ENCODE results near the gene CIB1.
A peak's percentile ranks its signal among the peaks of the same experiment; 100 is the strongest.
"Not testable (repeated sequence)": the region's sequence is repeated elsewhere in the genome, so short reads cannot be mapped to it uniquely, and the experiment has no call there.

The CIB1 gene

DNA sequence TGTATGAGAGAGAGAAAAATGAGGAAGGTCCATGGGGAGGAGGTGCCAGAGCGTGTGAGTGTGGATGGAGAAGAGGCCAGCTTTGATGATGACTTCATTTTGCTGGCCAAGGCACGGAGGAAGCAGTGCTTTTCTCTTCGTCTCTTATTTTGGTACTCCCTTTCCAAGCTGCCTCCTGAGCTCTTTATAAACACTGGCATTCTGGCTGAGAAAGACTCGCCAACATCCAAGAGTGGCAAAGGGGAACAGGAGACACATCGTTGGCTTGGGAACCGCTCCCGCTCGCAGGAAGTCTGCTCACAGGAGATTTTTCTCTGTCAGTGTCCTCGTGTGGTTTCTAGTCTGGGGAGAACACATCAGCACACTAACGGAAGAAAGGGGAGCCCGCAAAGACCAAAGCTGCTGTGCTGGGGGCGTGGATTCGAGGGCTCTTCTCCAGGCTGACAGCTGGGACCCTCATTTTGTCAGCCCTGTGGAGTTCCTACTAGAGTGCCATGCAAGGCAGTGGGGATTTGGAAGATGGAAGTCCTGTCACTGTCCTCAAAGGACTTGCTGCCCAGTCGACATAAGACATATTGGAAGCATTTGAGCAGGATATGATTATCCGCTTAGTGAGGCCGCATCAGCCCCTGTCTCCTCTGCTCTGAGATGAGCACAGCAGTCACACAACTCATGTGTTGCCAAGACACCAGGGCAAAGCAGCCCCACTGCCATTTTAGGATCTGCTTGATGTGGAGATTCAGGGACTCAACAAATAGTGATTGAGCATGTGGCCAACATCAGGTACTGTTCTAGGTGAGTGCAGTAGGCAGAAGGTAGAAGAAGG is 40.6 kb downstream of the CIB1 start:
- DNase-seq (no peak), ATAC-seq (no peak)

DNA sequence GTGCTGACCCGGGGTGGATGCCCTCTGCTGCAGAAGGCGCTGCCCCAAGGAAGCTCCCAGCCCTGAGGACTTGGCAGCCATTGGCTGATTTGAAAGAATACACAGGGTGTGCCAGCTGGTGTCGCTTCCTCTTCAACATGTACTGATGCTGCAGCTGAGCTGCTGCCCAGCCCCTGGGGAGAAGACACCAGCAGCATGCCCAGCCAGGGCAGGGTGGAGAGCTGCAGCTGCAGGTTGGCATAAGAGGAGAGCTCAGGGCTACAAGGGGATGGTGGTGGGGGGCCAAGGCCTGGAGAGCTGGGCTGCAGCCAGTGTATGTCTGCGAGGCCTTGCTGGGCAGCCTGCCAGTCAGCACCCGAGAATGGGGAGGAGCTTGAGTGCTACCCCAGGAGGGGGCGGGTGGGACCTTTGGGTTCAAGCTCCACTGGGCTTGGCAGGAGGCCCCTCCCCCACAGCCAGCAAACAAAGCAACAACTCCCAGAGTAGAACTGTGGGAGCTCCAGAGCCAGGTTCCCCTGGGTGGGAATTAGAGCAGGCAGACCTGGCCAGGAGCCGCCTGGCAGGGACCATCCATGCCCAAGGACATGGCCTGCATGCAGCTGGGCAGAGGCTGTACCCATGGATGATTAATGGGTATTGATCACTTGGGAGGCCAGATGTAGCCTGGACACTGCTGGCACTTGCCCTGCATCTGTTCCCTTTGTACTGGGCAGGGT is 41.8 kb downstream of the CIB1 start:
- DNase-seq: peak; percentile 49
- ATAC-seq: peak; percentile 60

DNA sequence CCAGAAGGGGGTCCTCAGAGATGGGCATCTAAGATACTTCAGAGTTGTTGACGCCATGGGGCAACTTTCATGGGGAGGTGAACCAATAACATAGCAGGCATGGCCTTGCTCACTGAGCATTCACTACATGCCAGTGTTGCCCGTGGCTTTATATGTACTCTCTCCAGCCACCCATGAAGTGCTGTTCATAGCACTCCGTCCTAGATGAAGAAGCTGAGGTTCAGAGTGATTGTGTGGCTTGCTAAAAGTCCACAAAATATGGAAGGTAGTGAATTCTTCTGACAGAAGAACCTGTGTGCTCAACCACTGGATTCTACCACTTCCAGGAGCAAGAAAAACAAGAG is 42.4 kb downstream of the CIB1 start:
- ATAC-seq: no peak

DNA sequence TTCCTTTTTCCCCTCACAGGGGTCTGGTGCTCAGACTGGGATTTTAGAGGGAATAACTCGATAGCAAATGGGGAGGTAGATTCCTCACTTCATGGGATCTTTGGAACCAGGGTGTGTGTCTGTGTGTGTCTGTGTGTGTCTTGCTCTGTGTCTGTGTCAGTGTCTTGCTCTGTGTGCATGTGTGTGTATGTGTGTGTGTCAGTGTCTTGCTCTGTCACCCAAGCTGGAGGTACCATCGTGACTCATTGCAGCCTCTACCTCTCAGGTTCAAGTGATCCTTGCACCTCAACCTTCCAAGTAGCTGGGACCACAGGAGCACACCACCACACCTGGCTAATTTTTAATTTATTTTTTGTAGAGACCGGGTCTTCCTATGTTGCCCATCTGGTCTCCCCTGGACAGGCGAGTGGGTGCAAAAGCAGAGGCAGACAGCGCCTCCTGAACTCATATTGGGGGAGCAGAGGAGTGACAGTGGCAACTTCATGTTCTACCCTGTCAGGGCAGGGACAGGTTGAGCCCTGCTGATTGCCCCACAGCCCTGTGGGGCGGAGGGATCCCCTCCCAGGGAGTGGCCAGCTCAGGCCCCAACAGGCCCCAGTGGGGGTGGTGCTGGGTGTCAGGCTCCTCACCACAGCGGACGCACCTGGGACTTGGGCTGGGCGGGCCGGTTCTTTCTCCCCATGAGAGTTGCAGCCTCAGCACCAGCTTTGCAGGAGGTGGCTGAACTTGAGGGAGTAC is 43.0 kb downstream of the CIB1 start:
- no peak for DNase-seq
- ATAC-seq: no peak

More for the DNA sequence above, 42.4 kb downstream of the CIB1 start:
- DNase-seq: no peak

DNA sequence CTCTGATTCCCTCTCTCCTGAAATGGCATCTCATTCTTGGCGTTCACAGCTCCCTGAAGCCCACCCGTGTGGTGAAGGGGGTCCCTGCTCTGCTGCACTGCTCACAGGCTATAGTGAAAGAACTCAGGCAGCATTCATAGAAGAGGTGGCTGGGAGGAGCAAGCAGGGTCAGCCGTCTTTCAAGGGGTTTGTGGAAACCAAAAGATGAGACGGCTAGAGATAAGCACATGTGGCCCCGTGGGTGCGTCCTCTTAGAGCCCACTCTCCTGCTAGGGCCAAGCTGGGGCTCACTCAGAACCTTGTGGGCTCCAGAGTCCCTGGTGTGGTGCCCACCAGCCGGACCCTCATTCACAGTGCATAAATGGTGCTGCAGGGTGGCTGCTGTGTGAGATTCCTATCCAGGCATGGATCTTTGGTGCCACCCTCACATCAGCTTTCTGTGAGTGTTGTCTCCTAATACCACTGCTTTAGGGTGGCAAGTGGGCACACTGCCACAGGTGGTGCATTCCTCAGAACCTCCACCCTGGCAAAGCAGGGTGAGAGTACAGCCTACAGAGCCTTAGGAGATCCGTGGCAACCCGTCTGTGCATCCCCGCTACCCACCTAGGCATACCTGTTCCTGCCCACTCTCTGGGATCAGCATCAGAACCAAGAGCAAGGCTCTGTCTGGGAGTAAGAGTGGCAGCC is 43.8 kb downstream of the CIB1 start:
- DNase-seq (no peak), ATAC-seq (no peak)

DNA sequence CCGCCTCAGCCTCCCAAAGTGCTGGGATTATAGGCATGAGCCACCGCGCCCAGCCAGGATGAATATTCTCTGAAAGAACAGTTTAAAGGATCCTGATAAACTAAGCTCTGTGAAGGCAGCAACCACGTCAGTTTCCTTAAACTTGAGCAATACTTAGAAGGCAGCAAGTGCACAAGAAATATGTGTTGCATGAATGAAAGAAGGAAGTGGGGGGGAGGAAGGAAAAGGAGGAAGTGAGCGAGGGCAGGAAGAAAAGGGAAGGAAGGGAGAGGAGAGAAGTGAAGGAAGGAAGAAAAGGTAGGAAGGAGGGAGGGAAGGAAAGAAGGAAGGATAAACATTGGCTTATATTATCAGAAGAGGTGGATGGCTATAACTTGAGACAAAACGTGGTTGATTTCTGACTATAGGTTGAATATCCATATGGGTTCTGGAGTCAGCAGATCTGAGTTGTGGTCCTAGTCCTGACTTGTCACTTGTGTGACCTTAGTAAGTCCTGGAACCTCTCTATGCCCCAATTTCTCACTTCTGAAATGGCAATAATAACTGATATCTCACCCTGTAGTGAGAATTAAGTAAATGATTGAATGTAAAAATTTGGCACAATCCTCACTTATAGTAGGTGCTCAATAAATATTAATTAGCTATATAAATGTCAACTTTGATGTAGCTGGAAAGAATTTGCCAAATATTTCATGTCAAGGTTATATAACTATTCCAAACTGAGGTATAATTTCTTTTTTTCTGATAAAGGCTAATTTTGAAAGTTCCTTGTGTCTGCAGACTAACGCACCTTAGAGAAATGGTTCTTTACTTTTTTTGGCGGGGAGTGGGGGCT is 44.6 kb downstream of the CIB1 start:
- no peak for ATAC-seq
- no peak for DNase-seq

DNA sequence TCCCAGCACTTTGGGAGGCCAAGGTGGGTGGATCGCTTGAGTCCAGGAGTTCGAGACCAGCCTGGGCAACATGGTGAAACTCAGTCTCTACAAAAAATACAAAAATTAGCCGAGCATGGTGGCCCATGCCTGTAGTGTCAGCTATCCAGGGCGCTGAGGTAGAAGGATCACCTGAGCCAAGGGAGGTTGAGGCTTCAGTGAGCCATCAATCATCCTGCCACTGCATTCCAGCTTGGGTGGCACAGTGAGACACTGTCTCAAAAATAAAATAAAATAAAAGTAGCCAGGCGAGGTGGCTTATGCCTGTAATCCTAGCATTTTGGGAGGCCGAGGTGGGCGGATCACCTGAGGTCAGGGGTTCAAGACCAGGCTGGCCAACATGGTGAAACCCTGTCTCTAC is 45.7 kb downstream of the CIB1 start:
- not testable (repeated sequence) for ATAC-seq, DNase-seq

DNA sequence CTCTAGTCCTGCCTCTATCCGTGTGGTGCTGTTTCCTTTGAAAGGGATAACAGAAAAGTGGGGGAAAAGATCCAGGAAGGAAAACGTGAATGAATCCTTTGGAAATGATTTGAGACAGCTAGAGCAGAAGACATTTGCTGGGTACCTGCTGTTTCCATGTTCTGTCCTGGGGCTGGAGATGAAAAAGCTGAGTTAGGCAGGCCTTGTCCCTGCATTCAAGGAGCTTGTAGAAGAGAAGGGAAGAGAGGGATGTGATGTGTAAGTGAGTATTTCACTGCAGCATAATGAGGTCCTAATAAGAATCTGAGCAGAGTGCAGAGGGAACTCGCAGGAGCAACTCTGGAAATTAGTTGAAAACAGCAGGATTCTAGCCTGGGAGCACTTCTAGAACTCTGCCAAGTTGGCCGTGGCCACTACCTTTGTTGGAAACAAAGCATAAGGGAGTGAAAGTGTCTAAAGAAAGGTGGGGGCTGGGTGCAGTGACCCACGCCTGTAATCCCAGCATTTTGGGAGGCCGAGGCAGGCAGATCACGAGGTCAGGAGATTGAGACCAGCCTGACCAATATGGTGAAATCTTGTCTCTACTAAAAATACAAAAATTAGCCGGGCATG is 46.4 kb downstream of the CIB1 start:
- ATAC-seq: no peak
- DNase-seq: no peak

DNA sequence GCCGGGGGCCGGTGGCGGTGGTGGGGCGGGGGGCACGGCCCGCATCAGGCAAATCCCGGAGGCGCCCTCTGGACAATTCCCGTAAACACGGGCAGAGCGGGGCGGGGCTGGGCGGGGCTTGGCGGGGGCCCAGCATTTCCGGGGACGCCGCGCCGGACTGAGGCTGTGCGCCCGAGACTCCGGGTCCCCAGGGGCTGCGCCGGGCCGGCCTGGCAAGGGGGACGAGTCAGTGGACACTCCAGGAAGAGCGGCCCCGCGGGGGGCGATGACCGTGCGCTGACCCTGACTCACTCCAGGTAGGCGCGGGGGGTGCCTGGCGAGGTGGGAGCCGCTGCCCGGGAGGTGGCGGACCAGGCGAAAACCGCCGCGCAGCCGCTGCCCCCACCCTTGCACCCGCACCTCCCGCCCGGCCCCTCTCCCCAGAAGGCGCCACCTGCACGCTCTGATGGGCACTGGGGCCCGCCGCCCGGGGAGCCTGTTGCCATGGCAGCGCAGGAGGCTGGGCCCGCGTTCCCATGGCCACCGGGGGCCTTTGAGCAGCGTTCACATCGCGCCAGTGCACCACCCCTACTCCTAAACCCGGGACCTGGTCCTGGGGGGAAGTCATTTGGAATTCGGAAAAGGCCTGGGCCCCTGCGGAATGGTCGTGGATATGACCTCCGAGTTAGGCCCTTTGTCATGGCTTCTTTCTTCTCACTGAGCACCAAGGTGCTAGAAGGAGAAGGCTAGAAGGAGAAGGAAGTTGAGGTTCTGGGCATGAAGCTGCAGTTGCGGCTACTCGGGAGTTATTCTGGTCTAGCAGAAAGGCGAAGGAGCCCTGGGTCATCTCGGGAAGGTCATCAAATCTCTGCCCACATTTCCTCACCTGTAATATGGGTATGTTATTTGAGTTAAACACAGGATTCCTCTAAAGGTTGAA is 48.7 kb downstream of the CIB1 start:
- peak; percentile 71 for ATAC-seq
- peak; percentile 63 for DNase-seq

DNA sequence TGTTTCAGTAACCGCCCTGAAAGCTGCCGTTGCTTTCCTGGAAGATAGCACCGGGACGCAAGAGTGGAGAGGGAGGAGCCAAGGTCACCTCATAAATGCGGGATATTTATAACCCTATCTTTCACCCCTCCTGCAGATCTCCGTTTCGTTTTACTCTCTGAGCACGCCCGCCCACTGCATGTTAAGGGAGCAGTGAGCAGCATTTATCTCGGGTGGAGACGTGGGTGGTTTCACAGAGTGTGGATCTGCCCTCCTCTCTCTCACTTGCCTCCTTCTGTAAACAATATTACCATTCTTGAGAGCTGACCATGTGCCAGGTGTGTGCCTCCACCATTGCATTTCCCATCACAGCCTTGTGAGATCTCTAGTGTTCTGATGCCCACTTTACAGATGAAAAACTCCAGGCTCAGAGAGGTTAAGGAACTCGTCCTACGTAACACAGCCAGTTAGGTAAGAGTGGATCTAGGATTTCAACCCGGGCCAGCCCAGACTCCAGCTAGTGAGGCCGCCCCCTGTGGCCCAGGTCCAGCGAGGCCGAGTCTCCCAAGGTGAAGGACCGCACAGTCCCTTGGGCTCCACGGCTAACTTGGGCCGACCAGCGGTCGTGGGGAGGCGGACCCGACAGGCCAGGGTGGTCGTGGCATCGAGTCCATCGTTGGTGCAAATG is 49.5 kb downstream of the CIB1 start:
- peak; percentile 36 for ATAC-seq

DNA sequence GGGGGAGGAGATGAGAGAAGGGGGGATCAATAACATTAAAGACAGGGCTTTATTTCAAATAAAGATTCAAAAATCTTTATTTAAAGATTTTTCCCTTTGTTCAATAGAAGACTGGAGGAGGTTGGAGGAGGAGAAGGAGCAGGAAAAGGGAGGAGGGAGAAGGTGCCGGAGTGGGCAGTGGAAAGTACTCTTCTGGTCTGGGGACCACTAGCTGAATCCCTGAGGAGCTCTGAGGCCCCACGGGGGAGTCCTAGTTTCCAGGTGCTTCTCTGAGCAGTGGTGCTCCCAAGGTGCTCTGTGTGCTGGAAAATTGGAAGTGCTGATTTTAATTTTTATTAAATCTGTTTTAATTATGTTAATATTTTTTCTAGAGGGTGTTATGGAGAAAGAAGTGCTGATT is 52.0 kb downstream of the CIB1 start:
- DNase-seq (no peak), ATAC-seq (no peak)

More for the DNA sequence above, 49.5 kb downstream of the CIB1 start:
- no peak for DNase-seq
